Measurements from ENCODE around the gene NRXN3.

The NRXN3 gene

DNA sequence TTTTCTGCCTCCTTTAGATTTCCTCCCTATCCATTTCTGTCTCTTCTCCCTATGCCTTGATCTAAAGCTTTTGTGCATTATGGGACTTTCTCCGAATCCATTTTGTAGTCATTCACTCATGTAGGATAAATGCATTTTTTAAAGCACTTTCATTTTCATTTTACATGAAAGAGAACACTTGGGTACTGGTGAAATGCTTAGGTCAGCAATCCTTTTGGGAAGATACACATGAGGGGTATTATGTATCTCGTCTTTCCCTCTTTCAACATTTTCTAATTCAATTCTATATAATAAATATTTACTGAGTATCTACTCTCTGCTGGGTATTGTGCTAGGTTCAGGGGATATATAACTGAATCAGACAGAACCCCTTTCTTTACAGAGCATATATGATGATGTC is 577.6 kb downstream of the NRXN3 start:
- Histone ChIP-seq H3K27me3 (ENCODE audit: control insufficient read depth in 1 of 2, insufficient read depth in 2 of 2, low read length in 2 of 2) (no peaks in the 10 kb centered on the region), H3K4me1 (ENCODE audit: insufficient read depth, low read length) (no peaks in the 10 kb centered on the region), H3K9me3 (ENCODE audit: low read length) (no peaks in the 10 kb centered on the region), H3K9ac (ENCODE audit: low read length) (no peak overlapping the region), H3K4me3 (ENCODE audit: low read depth in 1 of 2, low read length in 2 of 2) (no peak overlapping the region), H3K36me3 (ENCODE audit: insufficient read depth, low read length) (no peaks in the 10 kb centered on the region), H3K27ac (ENCODE audit: low read depth, low read length) (no peak overlapping the region)

DNA sequence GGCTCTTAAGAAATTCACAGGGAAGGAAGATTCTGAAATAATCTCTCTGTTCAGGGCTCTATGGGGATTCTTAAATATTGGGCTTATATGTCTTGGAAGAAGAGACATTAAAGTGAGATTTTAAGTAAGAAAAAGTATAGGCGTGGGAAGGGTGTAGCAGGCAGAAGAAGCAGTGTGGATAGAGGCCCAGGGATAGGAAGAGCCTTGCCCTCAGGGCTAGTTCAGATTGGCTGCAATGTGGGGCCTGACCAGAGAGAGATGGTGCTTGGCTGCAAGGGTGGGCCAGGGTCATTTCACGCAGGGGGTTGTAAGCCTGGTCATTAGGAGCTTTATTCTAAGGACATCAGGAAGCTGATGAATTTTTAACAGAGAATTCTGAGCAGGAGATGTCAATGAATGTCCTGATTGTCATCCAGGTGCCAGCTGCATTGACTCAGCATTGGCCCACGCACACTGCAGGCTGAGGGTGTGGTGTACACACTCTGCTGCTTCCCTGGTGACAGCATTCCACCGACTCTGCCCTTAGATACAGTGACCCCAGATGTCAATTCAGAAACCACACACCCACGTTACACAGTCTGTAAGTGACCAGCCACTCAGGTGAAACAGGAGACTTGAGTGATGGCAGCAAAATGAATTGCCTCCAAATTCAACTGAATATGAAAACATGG is 582.5 kb downstream of the NRXN3 start:
- no peaks in the 10 kb centered on the region for H3K4me1 ChIP-seq (ENCODE audit: insufficient read depth, low read length)
- H3K4me3 ChIP-seq (ENCODE audit: low read depth in 1 of 2, low read length in 2 of 2) = no peak overlapping the region
- H3K9me3 ChIP-seq (ENCODE audit: low read length) = no peaks in the 10 kb centered on the region

DNA sequence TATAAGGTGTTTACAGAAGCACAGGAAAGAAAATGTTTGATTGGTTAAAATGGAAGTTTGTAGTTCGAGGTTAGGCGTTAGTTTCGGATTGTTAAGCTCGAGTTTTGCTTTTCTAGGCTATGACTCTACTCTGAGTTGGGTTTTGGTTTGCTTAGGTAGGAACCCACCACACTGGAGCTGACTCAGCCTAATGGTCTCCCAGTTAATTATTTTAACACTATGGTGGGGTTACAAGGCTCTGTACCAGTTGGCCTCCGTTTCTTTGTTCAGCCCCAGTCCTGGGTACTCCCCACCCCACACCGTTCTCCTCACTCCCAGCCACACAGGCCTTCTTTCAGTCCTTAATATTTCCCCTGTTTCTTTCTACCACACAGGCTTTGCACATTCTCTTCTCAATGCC is 583.9 kb downstream of the NRXN3 start:
- Histone ChIP-seq H3K9me3 (ENCODE audit: low read length) (no peaks in the 10 kb centered on the region), H3K9ac (ENCODE audit: low read length) (no peak overlapping the region), H3K4me1 (ENCODE audit: insufficient read depth, low read length) (no peaks in the 10 kb centered on the region), H3K27me3 (ENCODE audit: control insufficient read depth in 1 of 2, insufficient read depth in 2 of 2, low read length in 2 of 2) (no peaks in the 10 kb centered on the region), H3K4me3 (ENCODE audit: low read depth in 1 of 2, low read length in 2 of 2) (no peak overlapping the region), H3K27ac (ENCODE audit: low read depth, low read length) (no peak overlapping the region), H3K36me3 (ENCODE audit: insufficient read depth, low read length) (no peaks in the 10 kb centered on the region)

More for the DNA sequence above, 582.5 kb downstream of the NRXN3 start:
- Histone ChIP-seq H3K27me3 (ENCODE audit: control insufficient read depth in 1 of 2, insufficient read depth in 2 of 2, low read length in 2 of 2) (no peaks in the 10 kb centered on the region), H3K36me3 (ENCODE audit: insufficient read depth, low read length) (no peaks in the 10 kb centered on the region), H3K9ac (ENCODE audit: low read length) (no peak overlapping the region), H3K27ac (ENCODE audit: low read depth, low read length) (no peak overlapping the region)

DNA sequence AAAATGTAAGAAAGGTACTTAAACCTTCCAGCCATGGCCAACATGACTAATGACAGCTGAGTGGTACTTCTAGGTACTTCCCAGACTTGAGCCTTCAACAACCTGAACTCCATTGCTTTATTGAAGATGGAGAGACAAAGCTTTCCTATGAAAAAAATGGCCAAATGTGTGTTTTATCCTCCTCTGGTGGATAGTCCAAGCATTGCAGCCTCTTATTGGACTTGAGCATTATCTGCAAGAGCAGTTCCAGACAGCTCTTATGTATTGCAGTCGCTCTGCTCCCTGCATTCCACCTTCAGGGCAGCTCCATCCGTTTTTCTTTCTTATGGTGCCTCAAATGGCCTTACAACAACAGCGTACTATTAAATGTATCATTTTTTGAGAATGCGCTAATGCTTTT is 588.2 kb downstream of the NRXN3 start:
- no peaks in the 10 kb centered on the region for H3K27me3 ChIP-seq (ENCODE audit: control insufficient read depth in 1 of 2, insufficient read depth in 2 of 2, low read length in 2 of 2)
- no peaks in the 10 kb centered on the region for H3K9me3 ChIP-seq (ENCODE audit: low read length)
- no peak overlapping the region for H3K27ac ChIP-seq (ENCODE audit: low read depth, low read length)
- no peak overlapping the region for H3K4me3 ChIP-seq (ENCODE audit: low read depth in 1 of 2, low read length in 2 of 2)
- H3K9ac ChIP-seq (ENCODE audit: low read length) = no peak overlapping the region
- no peaks in the 10 kb centered on the region for H3K4me1 ChIP-seq (ENCODE audit: insufficient read depth, low read length)
- H3K36me3 ChIP-seq (ENCODE audit: insufficient read depth, low read length) = no peaks in the 10 kb centered on the region

DNA sequence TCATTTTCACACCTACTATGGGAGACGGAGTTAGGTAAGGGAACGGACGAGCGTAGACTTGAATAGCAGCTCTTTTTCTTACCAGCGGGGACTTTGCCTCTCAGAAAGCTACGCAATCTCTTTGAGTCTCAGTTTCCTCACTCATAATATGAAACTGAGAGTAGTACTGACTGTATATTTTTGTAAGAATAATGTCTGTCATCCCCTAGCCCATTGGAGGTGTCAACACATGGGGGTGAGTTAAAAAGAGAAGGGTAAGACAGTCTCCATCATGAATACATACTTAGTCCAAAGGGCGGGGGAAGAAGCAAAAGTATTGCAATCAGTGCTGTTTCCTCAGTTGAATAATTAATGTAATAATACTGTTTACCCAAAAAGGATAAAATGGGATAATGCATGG is 592.2 kb downstream of the NRXN3 start:
- no peak overlapping the region for H3K4me3 ChIP-seq (ENCODE audit: low read depth in 1 of 2, low read length in 2 of 2)
- no peaks in the 10 kb centered on the region for H3K36me3 ChIP-seq (ENCODE audit: insufficient read depth, low read length)
- no peaks in the 10 kb centered on the region for H3K4me1 ChIP-seq (ENCODE audit: insufficient read depth, low read length)
- H3K27ac ChIP-seq (ENCODE audit: low read depth, low read length) = no peak overlapping the region
- no peaks in the 10 kb centered on the region for H3K9me3 ChIP-seq (ENCODE audit: low read length)
- no peak overlapping the region for H3K9ac ChIP-seq (ENCODE audit: low read length)
- H3K27me3 ChIP-seq (ENCODE audit: control insufficient read depth in 1 of 2, insufficient read depth in 2 of 2, low read length in 2 of 2) = no peaks in the 10 kb centered on the region

DNA sequence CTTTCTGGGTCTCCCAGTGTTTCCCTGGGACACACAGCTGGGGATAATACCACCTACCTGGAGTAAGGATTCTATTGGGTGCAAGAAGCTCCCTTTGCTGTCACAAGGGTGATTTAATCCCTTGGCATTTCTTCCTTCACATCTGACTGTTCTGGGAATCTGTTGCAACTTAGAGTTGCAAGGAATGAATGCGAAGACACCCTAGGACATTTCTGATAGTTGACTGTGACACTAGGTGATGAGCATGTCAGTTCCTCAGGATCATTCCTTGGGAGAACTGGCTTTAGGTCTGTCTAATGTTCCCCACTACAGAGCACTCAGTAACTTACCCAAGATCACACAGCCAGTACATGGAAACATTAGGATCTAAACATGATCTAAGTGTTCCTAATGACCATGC is 593.6 kb downstream of the NRXN3 start:
- H3K4me3 ChIP-seq (ENCODE audit: low read depth in 1 of 2, low read length in 2 of 2) = no peak overlapping the region

DNA sequence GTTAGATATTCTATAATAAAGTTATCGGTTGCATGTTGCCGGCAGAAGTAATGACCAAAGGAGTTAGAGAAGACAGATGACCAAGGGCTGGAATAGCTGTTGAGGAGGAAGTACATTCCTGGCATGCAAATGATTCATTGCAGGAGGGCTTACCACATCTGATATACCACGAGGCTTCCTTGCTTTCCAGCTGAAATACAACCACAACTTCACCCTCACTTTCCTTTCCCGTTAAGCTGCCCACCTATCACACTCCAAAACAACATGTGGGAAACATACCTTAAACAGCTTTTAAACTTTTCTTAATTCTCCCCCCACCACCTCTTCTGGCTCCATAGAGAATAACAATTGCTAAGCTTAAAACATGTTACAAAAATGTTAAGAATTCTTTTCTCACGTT is 594.1 kb downstream of the NRXN3 start:
- Histone ChIP-seq H3K27ac (ENCODE audit: low read depth, low read length) (no peak overlapping the region), H3K27me3 (ENCODE audit: control insufficient read depth in 1 of 2, insufficient read depth in 2 of 2, low read length in 2 of 2) (no peaks in the 10 kb centered on the region), H3K4me1 (ENCODE audit: insufficient read depth, low read length) (no peaks in the 10 kb centered on the region), H3K9ac (ENCODE audit: low read length) (no peak overlapping the region), H3K36me3 (ENCODE audit: insufficient read depth, low read length) (no peaks in the 10 kb centered on the region), H3K4me3 (ENCODE audit: low read depth in 1 of 2, low read length in 2 of 2) (no peak overlapping the region), H3K9me3 (ENCODE audit: low read length) (no peaks in the 10 kb centered on the region)

More for the DNA sequence above, 593.6 kb downstream of the NRXN3 start:
- Histone ChIP-seq H3K9me3 (ENCODE audit: low read length) (no peaks in the 10 kb centered on the region), H3K36me3 (ENCODE audit: insufficient read depth, low read length) (no peaks in the 10 kb centered on the region), H3K27ac (ENCODE audit: low read depth, low read length) (no peak overlapping the region), H3K4me1 (ENCODE audit: insufficient read depth, low read length) (no peaks in the 10 kb centered on the region), H3K9ac (ENCODE audit: low read length) (no peak overlapping the region), H3K27me3 (ENCODE audit: control insufficient read depth in 1 of 2, insufficient read depth in 2 of 2, low read length in 2 of 2) (no peaks in the 10 kb centered on the region)

DNA sequence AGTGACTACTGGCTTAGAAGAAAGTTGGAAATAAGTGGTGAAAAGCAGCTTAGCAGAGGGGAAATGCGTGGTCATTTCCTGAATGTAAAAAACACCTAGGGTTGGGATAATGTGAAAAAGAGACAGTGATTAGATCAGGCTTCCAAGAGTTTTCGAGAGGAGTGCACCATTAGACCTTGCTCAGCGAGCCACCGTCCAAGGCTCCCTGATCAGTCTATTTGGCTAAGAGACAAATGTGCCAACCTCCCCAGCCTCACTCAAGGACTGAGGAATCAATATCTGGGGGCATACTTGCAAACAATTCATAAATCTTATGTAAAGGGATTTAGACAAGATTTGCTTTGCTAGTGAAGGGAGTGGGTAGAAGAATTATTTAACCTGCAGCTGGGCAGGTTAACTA is 594.5 kb downstream of the NRXN3 start:
- H3K27me3 ChIP-seq (ENCODE audit: control insufficient read depth in 1 of 2, insufficient read depth in 2 of 2, low read length in 2 of 2) = no peaks in the 10 kb centered on the region

DNA sequence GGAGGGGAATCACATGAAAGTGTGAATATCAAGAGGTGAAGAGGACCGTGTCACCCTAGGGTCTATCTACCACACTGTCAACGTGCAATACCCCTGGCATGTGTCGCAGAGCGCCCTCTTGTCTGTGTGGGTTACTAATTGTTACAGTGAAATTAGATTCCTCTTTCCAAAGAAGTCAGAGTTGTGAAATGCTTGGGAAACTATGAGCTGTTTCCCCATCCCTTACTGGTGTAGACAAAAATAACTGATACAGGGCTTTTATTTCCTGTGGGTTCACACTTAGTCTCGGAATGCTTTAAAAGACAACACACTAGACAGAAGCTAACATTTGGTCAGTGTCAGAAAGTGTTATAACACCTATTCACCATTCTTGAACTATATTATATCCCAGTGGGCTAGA is 597.3 kb downstream of the NRXN3 start:
- no peaks in the 10 kb centered on the region for H3K4me1 ChIP-seq (ENCODE audit: insufficient read depth, low read length)
- no peaks in the 10 kb centered on the region for H3K27me3 ChIP-seq (ENCODE audit: control insufficient read depth in 1 of 2, insufficient read depth in 2 of 2, low read length in 2 of 2)
- no peak overlapping the region for H3K27ac ChIP-seq (ENCODE audit: low read depth, low read length)
- H3K4me3 ChIP-seq (ENCODE audit: low read depth in 1 of 2, low read length in 2 of 2) = no peak overlapping the region
- H3K36me3 ChIP-seq (ENCODE audit: insufficient read depth, low read length) = no peaks in the 10 kb centered on the region
- no peak overlapping the region for H3K9ac ChIP-seq (ENCODE audit: low read length)
- no peaks in the 10 kb centered on the region for H3K9me3 ChIP-seq (ENCODE audit: low read length)

More for the DNA sequence above, 594.5 kb downstream of the NRXN3 start:
- no peaks in the 10 kb centered on the region for H3K4me1 ChIP-seq (ENCODE audit: insufficient read depth, low read length)
- H3K4me3 ChIP-seq (ENCODE audit: low read depth in 1 of 2, low read length in 2 of 2) = no peak overlapping the region
- H3K9ac ChIP-seq (ENCODE audit: low read length) = no peak overlapping the region
- no peaks in the 10 kb centered on the region for H3K36me3 ChIP-seq (ENCODE audit: insufficient read depth, low read length)
- no peaks in the 10 kb centered on the region for H3K9me3 ChIP-seq (ENCODE audit: low read length)
- H3K27ac ChIP-seq (ENCODE audit: low read depth, low read length) = no peak overlapping the region

DNA sequence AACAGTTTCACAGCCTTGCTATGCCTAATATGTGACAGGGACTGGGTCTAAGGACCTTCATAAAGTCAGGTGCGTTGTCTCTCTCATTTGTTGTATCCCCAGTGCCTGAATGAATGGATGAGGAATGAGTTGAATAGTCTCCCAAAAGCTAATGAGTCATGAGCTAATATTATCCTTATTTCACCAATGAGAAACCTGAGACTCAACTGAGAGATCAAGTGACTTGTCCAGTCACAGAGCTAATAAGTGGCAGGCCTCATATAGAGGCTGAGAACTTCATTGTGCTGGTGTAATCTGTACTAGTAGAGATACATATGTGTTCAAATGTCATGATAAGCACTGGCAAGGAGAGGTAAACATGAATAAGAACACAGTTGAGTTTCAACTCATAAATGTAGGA is 612.4 kb downstream of the NRXN3 start:
- Histone ChIP-seq H3K27me3 (ENCODE audit: control insufficient read depth in 1 of 2, insufficient read depth in 2 of 2, low read length in 2 of 2) (no peaks in the 10 kb centered on the region), H3K27ac (ENCODE audit: low read depth, low read length) (no peak overlapping the region), H3K4me1 (ENCODE audit: insufficient read depth, low read length) (peaks cover 6% of the 10 kb centered on the region), H3K4me3 (ENCODE audit: low read depth in 1 of 2, low read length in 2 of 2) (no peak overlapping the region), H3K36me3 (ENCODE audit: insufficient read depth, low read length) (no peaks in the 10 kb centered on the region), H3K9me3 (ENCODE audit: low read length) (no peaks in the 10 kb centered on the region), H3K9ac (ENCODE audit: low read length) (no peak overlapping the region)

DNA sequence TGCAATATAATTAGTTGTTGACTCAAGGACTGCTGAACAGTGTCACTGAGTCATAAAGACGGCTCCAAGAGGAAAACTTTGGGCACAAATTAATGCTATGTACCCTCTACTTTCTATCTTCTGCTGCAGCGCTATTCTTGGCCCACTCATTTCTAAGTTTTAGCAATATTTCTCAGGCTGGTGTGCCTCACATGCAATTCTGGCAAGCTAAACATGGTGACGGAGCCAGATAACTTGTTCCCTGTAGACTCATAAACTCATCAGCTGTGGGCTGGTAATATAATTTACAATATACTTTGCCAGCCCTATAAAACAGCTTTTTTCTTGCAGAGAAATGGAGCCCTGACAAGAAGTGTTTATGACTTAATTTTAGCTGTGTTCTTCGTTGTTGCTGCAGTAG is 615.1 kb downstream of the NRXN3 start:
- Histone ChIP-seq H3K4me3 (ENCODE audit: low read depth in 1 of 2, low read length in 2 of 2) (no peak overlapping the region), H3K9ac (ENCODE audit: low read length) (no peak overlapping the region), H3K36me3 (ENCODE audit: insufficient read depth, low read length) (no peaks in the 10 kb centered on the region), H3K27me3 (ENCODE audit: control insufficient read depth in 1 of 2, insufficient read depth in 2 of 2, low read length in 2 of 2) (no peaks in the 10 kb centered on the region), H3K27ac (ENCODE audit: low read depth, low read length) (no peak overlapping the region), H3K4me1 (ENCODE audit: insufficient read depth, low read length) (peaks cover 6% of the 10 kb centered on the region), H3K9me3 (ENCODE audit: low read length) (no peaks in the 10 kb centered on the region)

All from muscle layer of colon (tissue), 2 donors.